A549 (cell line): ENCODE data around the gene IFIT1B. TPM values are rescaled to one million over a fixed set of nuclear protein-coding genes. Genes with fewer than 3 reads are reported as not detected.

Experiments
- ATAC-seq, 2 experiments: fragments of 200-7000 bp in 1 of 2; fragments of >200 bp in 1 of 2; cut with Nextera tagmentation in 1 of 2; cut with Tn5 transposase in 1 of 2; 3 replicates each; pipeline versions ENCODE4 v1.8.0 to v1.9.1; 2018 to 2020; ENCODE audit warnings: mild to moderate bottlenecking in 1 of 2, moderate library complexity in 1 of 2
- CTCF ChIA-PET: fragments of 300-600 bp; sonication (Branson Sonifier 250); formaldehyde crosslinking; extraction: SDS; loops from one replicate; lab custom pipeline; 2021; ENCODE audit warnings: antibody characterized with exemption, inconsistent platforms; lab: Yijun Ruan, JAX
- POLR2A ChIA-PET: fragments of 350-600 bp; formaldehyde crosslinking; extraction: SDS; loops from one replicate; lab custom pipeline; 2021; ENCODE audit warnings: antibody characterized with exemption, inconsistent platforms; lab: Yijun Ruan, JAX
- DNase-seq, 2 experiments: peaks; one replicate each; pipeline versions ENCODE4 v3.0.0 to v3.0.0-alpha.2; 2011 to 2016; ENCODE audit warnings: low read depth in 1 of 2, low spot score in 1 of 2
- FAIRE-seq: peaks from 2 replicates; lab custom pipeline; 2011; peaks lifted over from hg19 to GRCh38; lab: Jason Lieb, UNC
- H3K27ac ChIP-seq, 2 experiments: fragments of >200 bp; sonication (Bioruptor Twin); formaldehyde crosslinking; 3 replicates each; pipeline ENCODE4 v1.5.1; 2016 to 2017
- H3K4me1 ChIP-seq: fragments of >200 bp; sonication (Bioruptor Twin); formaldehyde crosslinking; 3 replicates; pipeline ENCODE4 v1.6.1; 2016
- H3K4me2 ChIP-seq: fragments of >200 bp; sonication (Bioruptor Twin); formaldehyde crosslinking; 3 replicates; pipeline ENCODE4 v1.6.1; 2016
- H3K4me3 ChIP-seq: fragments of >200 bp; sonication (Bioruptor Twin); formaldehyde crosslinking; 3 replicates; pipeline ENCODE4 v1.5.1; 2016
- H3K9me3 ChIP-seq: fragments of >200 bp; sonication (Bioruptor Twin); formaldehyde crosslinking; 3 replicates; pipeline ENCODE4 v1.6.1; 2016
- CBX2 ChIP-seq: fragments of 200-600 bp; sonication (generic); IDR thresholded peaks from 2 replicates; pipeline ENCODE4 v1.6.1; 2016; ENCODE audit warnings: low read depth, mild to moderate bottlenecking, borderline replicate concordance
- CBX8 ChIP-seq: fragments of 200-600 bp; sonication (generic); IDR thresholded peaks from 2 replicates; pipeline ENCODE4 v1.6.1; 2016
- CHD2 ChIP-seq: fragments of 150-350 bp; IDR thresholded peaks from 2 replicates; pipeline ENCODE4 v1.6.1; 2014; ENCODE audit warnings: low read length; ENCODE audit not compliant: partially characterized antibody
- CHD4 ChIP-seq: fragments of 200-600 bp; sonication (generic); IDR thresholded peaks from 2 replicates; pipeline ENCODE4 v1.6.1; 2016; ENCODE audit warnings: antibody characterized with exemption, mild to moderate bottlenecking, borderline replicate concordance
- EHF ChIP-seq: fragments of 250-450 bp; sonication (Bioruptor Pico); IDR thresholded peaks from 2 replicates; pipeline ENCODE4 v1.5.0; 2020; ENCODE audit warnings: mild to moderate bottlenecking
- ESRRA ChIP-seq: fragments of 150-350 bp; IDR thresholded peaks from 2 replicates; pipeline ENCODE4 v1.6.1; 2014; ENCODE audit warnings: mild to moderate bottlenecking, low read length, borderline replicate concordance
- FOXS1 ChIP-seq: fragments of 250-450 bp; sonication (Bioruptor Pico); IDR thresholded peaks from 2 replicates; pipeline ENCODE4 v1.5.0; 2020; ENCODE audit warnings: mild to moderate bottlenecking, moderate library complexity
- JUN ChIP-seq, 2 experiments: fragments of >200 bp; sonication (Bioruptor Twin); formaldehyde crosslinking; IDR thresholded peaks; 2 replicates in 1 of 2; 3 replicates in 1 of 2; pipeline ENCODE4 v1.6.1; 2016 to 2017
- MAZ ChIP-seq: fragments of 150-350 bp; IDR thresholded peaks from 2 replicates; pipeline ENCODE4 v1.6.1; 2014; ENCODE audit warnings: antibody characterized with exemption, low read depth, low read length, borderline replicate concordance
- MYC ChIP-seq: IDR thresholded peaks from 2 replicates; pipeline ENCODE4 v1.6.1; 2012; ENCODE audit warnings: mild to moderate bottlenecking, inconsistent platforms, low read length, improper control_type of control experiment, borderline replicate concordance
- NPAS2 ChIP-seq: fragments of 250-450 bp; sonication (Bioruptor Pico); IDR thresholded peaks from 2 replicates; pipeline ENCODE4 v1.8.0; 2022; ENCODE audit warnings: mild to moderate bottlenecking, moderate library complexity, borderline replicate concordance
- RAD21 ChIP-seq, 2 experiments: fragments of >200 bp in 1 of 2; sonication (Bioruptor Twin) in 1 of 2; formaldehyde crosslinking in 1 of 2; IDR thresholded peaks in 1 of 2; conservative IDR thresholded peaks in 1 of 2; 2 replicates in 1 of 2; 3 replicates in 1 of 2; pipeline ENCODE4 v1.6.1; 2012 to 2018; ENCODE audit warnings: inconsistent platforms in 1 of 2
- RARB ChIP-seq: fragments of 250-450 bp; sonication (Bioruptor Pico); IDR thresholded peaks from 2 replicates; pipeline ENCODE4 v1.8.0; 2021; ENCODE audit warnings: mild to moderate bottlenecking, moderate library complexity
- ZC3H11A ChIP-seq: fragments of 450-650 bp; IDR thresholded peaks from 2 replicates; pipeline ENCODE4 v1.6.1; 2014; ENCODE audit warnings: antibody characterized with exemption, mild to moderate bottlenecking
- ZFP36 ChIP-seq: fragments of 450-650 bp; IDR thresholded peaks from 2 replicates; pipeline ENCODE4 v1.6.1; 2014; ENCODE audit warnings: borderline replicate concordance; ENCODE audit not compliant: partially characterized antibody
- ZSCAN20 ChIP-seq: fragments of 250-450 bp; sonication (Bioruptor Pico); IDR thresholded peaks from 2 replicates; pipeline ENCODE4 v1.8.0; 2022; ENCODE audit warnings: mild to moderate bottlenecking, moderate library complexity
- WGBS: methylation state at CpG from one replicate; pipeline ENCODE4 v1.1.6; 2017; ENCODE audit errors: missing lambda C conversion rate; 5-methylcytosine and 5-hydroxymethylcytosine counted together
- polyA plus RNA-seq, 4 experiments: library from polyadenylated mRNA; depleted of rRNA in 3 of 4; stranded (reverse); fragments of >200 nt; fragmentation: RNase III in 1 of 4; extraction: RNeasy Plus Mini Kit Qiagen cat#74134 plus additional on column Dnase treatment in 1 of 4; gene quantifications; 2 replicates in 3 of 4; 3 replicates in 1 of 4; pipeline ENCODE4 v1.2.3, GENCODE V29; 2011 to 2017
- TF ChIP-seq, protein P1 (sequence below): IDR thresholded peaks from 2 replicates; pipeline ENCODE4 v1.6.1; 2012
- TF ChIP-seq, protein P2 (sequence below): fragments of 150-350 bp; IDR thresholded peaks from 2 replicates; pipeline ENCODE4 v1.6.1; 2014; ENCODE audit warnings: low read depth, mild to moderate bottlenecking, low read length
- TF ChIP-seq, protein P3 (sequence below): fragments of 250-450 bp; sonication (Bioruptor Pico); IDR thresholded peaks from 2 replicates; pipeline ENCODE4 v1.5.0; 2020; ENCODE audit warnings: low read depth, mild to moderate bottlenecking, moderate library complexity
- TF ChIP-seq, protein P4 (sequence below): fragments of 450-650 bp; IDR thresholded peaks from 2 replicates; pipeline ENCODE4 v1.6.1; 2014; ENCODE audit warnings: antibody characterized with exemption

IFIT1B gene
- polyA plus RNA-seq, 2 of the 4 experiments (the other 2 are of a cell fraction) = not detected

DNA sequence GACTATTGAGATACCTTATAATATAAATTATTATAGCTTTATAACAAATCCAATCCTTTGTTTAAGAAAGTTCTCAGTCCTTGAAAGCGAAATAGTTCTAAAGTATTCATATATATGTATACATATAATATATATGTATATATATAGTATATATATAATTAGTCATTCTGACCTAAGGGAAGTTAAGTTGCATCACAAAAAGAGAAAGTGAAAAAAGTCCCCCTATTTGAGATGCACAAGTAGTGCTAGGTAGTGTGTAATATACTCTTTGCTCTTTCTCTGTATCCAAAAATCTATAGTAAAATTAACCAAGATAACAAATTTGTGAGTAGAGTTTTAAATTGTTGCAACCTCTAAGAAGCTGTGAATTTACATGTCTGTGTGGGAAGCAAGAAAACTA lies 13.3 kb upstream of the IFIT1B start:
- ChIA-PET POLR2A (no interaction called here), CTCF (interaction anchor here (0.8 to 1.8 kb wide), 6 partner anchors 13 to 198 kb away, joined by 3 to 4 read pairs (median 3); partner anchors contain the start of gene IFIT1B)
- Histone ChIP-seq H3K4me3 (no peak overlapping the region), H3K27ac (no peak overlapping the region), H3K4me1 (no peaks in the 10 kb centered on the region), H3K9me3 (no peaks in the 10 kb centered on the region), H3K4me2 (no peak overlapping the region)
- TF ChIP-seq ZFP36 = no peak
- TF ChIP-seq, protein P1, sequence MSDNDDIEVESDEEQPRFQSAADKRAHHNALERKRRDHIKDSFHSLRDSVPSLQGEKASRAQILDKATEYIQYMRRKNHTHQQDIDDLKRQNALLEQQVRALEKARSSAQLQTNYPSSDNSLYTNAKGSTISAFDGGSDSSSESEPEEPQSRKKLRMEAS = no peak
- TF ChIP-seq CHD4 = no peak
- TF ChIP-seq, protein P2, sequence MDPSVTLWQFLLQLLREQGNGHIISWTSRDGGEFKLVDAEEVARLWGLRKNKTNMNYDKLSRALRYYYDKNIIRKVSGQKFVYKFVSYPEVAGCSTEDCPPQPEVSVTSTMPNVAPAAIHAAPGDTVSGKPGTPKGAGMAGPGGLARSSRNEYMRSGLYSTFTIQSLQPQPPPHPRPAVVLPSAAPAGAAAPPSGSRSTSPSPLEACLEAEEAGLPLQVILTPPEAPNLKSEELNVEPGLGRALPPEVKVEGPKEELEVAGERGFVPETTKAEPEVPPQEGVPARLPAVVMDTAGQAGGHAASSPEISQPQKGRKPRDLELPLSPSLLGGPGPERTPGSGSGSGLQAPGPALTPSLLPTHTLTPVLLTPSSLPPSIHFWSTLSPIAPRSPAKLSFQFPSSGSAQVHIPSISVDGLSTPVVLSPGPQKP = no peak
- no peak for TF ChIP-seq CBX8
- TF ChIP-seq ESRRA = no peak
- TF ChIP-seq MAZ = no peak
- no peak for TF ChIP-seq RARB (CRISPR knock-in tag)
- TF ChIP-seq CBX2 = no peak
- TF ChIP-seq, protein P3, sequence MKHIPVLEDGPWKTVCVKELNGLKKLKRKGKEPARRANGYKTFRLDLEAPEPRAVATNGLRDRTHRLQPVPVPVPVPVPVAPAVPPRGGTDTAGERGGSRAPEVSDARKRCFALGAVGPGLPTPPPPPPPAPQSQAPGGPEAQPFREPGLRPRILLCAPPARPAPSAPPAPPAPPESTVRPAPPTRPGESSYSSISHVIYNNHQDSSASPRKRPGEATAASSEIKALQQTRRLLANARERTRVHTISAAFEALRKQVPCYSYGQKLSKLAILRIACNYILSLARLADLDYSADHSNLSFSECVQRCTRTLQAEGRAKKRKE = no peak
- no peak for TF ChIP-seq FOXS1 (CRISPR knock-in tag)
- TF ChIP-seq JUN (IDR thresholded peaks at IDR 0.05) = no peak
- TF ChIP-seq, protein P4, sequence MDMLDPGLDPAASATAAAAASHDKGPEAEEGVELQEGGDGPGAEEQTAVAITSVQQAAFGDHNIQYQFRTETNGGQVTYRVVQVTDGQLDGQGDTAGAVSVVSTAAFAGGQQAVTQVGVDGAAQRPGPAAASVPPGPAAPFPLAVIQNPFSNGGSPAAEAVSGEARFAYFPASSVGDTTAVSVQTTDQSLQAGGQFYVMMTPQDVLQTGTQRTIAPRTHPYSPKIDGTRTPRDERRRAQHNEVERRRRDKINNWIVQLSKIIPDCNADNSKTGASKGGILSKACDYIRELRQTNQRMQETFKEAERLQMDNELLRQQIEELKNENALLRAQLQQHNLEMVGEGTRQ = no peak
- TF ChIP-seq CHD2 = no peak
- FAIRE-seq (no peak), DNase-seq (no peak), ATAC-seq (no peak)
- 68% methylated on average over 1 of the region's 1 CpG for WGBS

DNA sequence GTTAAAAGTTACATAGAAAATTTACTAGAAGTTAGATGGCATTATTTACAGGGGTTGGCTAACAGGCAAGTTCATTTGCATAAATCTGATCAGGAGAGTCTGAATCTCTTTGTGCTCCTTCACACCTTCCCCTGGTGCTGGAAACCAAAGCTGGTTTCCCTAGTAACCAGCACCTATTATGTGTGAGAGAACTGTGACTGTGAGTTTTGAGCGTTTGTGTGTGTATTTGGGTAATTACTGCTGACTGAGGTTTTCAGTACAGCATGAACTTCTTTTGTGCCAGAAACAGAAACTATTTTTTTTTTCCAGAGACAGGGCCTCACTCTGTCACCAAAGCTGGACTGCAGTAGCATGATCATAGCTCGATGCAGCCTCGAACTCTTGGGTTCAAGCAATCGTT lies 10.3 kb upstream of the IFIT1B start:
- TF ChIP-seq ZC3H11A = no peak
- no peak for TF ChIP-seq FOXS1 (CRISPR knock-in tag)
- no peak for TF ChIP-seq NPAS2 (CRISPR knock-in tag)
- POLR2A ChIA-PET = no interaction called here
- no peaks in the 10 kb centered on the region for H3K9me3 ChIP-seq
- DNase-seq (no peak), FAIRE-seq (no peak), ATAC-seq (no peak)
- H3K4me3 ChIP-seq = no peak overlapping the region
- H3K27ac ChIP-seq = no peak overlapping the region
- no peak overlapping the region for H3K4me2 ChIP-seq
- CTCF ChIA-PET = interaction anchor here (0.6 to 3.2 kb wide), 6 partner anchors 8 to 170 kb away, joined by 3 to 27 read pairs (median 12); no protein-coding TSS in a partner anchor
- WGBS = 86% methylated on average over 4 of the region's 4 CpGs
- no peaks in the 10 kb centered on the region for H3K4me1 ChIP-seq

DNA sequence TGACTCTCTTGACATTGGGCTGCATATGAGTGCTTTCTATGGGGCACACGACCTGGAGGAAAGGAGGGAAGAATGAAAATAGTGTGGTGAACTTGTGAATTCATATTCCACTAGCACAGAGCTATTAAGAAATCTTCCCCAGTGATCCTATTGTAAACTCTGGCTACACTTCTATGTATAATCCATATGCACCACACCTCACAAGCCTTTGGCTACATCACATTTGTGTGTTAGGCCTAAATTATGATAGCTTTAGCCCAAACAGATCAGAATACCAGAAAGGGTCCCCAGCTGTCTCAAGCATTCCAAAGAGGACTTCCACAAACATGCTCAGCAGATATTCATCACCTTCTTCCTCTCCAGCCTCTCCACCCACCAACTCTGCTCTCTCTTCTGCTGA lies 9.7 kb upstream of the IFIT1B start:
- no peak overlapping the region for H3K27ac ChIP-seq
- TF ChIP-seq ZSCAN20 = no peak
- TF ChIP-seq EHF = no peak
- TF ChIP-seq RAD21 (conservative IDR thresholded peaks at IDR 0.05 in 1 of 2, IDR thresholded peaks at IDR 0.05 in 1 of 2) = no peak
- no peak for TF ChIP-seq MYC
- TF ChIP-seq, all 56 proteins: peak for 0
- no peak for FAIRE-seq
- 17% methylated on average over 1 of the region's 1 CpG for WGBS
- H3K4me3 ChIP-seq = no peak overlapping the region
- H3K4me1 ChIP-seq = peaks cover 5% of the 10 kb centered on the region
- H3K9me3 ChIP-seq = no peaks in the 10 kb centered on the region
- no peak overlapping the region for H3K4me2 ChIP-seq
- POLR2A ChIA-PET = no interaction called here
- CTCF ChIA-PET = interaction anchor here (1.1 to 3.2 kb wide), 13 partner anchors 9 to 150 kb away, joined by 3 to 27 read pairs (median 11); partner anchors contain the start of gene IFIT2
- no peak for ATAC-seq
- no peak for DNase-seq
